ENCODE results near the gene USF2. TPM values are rescaled to one million over a fixed set of nuclear protein-coding genes. Genes with fewer than 3 reads are reported as not detected.

Gene USF2
- polyA plus RNA-seq, 3 donors: 160 to 166 (median 164) TPM

DNA sequence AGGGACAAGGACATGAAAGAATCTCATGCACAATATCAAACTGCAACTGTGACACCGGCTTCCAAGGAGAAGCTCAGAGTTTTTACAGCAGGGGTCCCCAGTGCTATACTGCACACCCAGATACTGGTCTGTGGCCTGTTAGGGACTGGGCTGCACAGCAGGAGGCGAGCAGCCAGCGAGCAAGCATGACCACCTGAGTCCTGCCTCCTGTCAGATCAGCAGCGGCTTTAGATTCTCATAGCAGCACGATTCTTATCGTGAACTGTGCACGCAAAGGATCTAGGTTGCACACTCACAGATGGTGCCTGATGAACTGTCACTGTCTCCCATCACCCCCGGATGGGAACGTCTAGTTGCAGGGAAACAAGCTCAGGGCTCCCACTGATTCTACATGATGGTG, 47.1 kb downstream of the USF2 start:
- no peak for DNase-seq (ENCODE audit: low read depth in 3 of 3, low spot score in 2 of 3)

DNA sequence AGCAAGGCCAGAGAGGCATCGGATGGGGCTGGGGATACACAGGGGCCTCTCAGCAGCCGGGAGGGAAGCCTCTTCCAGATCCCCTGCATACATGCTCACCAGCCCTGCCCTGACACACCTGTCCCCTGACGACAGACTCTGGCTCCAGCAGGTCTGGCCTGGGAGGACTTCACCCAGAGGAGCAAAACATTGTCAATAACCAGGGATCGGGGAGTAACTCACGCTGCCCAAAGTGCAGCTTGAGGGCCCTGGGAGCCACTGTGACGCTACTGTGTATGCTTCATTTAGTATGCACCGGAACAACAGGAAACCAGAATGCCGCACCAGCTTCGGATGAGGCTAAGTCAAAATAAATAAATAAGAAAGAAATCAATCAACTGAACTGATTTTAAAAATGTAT, 47.8 kb downstream of the USF2 start:
- no peak for DNase-seq (ENCODE audit: low read depth in 3 of 3, low spot score in 2 of 3)

DNA sequence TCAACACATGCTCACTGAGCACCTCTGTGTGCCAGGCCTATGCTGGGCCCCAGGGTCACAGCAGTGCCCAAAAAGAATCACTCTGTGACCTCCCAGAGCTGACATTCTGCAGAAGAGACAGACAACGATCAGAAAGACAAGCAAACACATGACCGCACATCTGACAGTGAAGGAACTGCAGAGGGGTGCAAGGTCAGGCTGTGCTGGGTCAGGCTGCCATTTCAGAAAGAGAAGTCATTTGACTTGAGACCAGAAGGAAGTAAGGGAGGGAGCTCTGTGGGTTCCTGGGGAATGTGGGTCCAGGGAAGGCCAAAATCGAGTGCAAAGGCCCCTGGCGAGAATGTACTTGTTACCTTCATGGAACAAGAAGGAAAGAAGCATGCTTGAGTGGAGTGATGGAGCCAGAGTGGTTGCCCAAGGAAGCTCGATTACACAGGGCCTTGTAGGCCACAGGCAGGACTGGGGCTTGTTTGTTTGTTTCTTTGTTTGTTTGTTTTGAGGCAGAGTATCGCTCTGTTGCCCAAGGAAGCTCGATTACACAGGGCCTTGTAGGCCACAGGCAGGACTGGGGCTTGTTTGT, 48.8 kb downstream of the USF2 start:
- DNase-seq (ENCODE audit: low read depth in 3 of 3, low spot score in 2 of 3): no peak

DNA sequence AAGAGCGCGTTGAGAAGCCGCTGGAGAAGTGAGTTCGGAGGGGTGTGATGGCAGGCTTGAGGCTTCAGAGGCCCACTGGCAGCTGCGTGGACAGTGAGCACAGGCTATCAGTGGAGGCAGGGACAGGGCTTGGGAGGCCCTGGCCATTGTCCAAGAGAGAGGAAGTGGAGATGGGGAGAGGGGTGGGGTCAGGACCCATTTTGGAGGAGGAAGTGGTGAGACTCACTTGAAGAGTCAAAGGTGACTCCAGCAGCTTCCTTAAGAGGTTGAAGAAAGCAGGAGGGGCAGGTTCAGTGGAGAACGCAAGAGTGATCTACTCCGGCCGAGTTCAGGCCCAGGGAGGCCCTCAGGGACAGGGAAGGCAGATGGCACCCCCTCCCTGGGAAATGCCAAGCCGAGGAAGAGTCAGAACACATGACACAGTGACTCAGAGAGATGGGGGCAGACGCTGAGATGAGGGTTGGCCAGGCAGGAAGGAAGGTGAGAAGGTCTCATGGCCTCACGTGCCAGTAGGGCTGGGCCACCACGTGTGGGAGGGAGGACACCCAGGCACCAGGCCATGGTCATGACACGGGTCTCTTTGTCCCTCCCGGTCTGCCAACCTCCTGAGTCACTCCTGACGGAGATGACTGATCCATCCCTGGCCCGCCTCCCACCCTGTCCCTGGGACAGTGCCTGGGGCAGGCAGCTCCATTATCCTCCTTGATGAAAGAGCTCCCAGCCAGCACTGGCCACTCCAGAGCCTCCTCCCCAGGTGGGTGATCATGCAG, 50.1 kb downstream of the USF2 start:
- DNase-seq (ENCODE audit: low read depth in 3 of 3, low spot score in 2 of 3): no peak

DNA sequence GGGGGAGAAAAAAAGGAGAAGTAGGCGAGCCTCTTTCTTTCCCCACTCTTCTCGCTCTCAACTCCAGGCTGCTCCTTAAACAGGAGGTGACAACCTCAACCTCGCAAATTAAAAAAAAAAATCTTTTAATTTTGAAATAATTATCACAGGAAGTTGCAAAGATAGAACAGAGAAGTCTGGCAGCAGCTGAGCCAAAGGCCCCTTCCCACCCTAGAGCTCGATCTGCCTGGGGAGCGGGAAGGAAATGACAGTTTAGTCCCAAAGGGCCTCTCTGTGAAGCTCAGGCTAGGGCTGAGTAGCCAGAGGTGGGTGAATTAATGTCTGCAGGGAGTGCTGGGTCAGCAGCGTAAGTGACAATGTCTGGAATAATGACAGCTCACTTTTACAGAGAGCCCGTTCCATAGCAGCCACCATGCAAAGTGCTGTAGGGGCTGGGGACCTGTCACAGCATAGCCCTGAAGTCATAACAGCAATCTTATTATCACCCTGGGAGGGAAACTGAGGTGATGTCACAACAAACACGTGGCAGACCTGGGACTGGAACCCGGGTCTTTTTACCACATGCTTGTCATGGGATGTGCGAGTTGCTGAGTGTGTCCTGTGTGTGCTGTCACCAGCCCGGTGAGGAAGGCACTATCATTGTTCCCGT, 51.4 kb downstream of the USF2 start:
- no peak for DNase-seq (ENCODE audit: low read depth in 3 of 3, low spot score in 2 of 3)

DNA sequence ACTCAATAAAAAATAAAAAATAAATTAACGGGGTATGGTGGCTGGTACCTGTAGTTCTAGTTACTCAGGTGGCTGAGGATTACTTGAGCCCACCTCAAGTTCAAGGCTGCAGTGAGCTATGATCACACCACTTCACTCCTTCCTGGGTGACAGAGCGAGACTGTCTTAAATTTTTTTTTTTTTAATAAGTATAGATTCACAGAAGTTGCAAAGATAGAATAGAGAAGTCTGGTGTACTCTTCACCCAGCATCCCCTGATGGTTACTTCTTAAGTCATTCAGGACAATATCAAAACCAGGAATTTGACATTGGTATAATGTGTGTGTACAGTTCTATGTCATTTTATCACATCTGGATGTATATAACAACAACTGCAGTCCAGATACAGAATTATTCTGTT, 52.5 kb downstream of the USF2 start:
- no peak for DNase-seq (ENCODE audit: low read depth in 3 of 3, low spot score in 2 of 3)

DNA sequence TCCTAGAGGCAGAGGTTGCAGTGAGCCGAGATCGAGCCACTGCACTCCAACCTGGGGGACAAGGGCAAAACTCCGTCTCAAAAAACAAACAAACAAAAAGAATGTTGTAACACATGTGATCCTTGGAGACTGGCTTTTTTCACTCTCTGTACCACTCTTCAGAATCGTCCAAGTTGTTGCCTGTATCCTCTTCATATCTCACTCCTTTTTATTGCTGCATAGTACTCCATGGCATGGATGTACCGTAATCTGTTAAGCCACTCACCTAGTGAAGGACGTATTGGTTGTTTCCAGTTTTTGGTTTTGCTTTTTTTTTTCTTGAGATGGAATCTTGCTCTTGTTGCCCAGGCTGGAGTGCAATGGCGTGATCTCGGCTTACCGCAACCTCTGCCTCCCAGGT, 53.3 kb downstream of the USF2 start:
- no peak for DNase-seq (ENCODE audit: low read depth in 3 of 3, low spot score in 2 of 3)

DNA sequence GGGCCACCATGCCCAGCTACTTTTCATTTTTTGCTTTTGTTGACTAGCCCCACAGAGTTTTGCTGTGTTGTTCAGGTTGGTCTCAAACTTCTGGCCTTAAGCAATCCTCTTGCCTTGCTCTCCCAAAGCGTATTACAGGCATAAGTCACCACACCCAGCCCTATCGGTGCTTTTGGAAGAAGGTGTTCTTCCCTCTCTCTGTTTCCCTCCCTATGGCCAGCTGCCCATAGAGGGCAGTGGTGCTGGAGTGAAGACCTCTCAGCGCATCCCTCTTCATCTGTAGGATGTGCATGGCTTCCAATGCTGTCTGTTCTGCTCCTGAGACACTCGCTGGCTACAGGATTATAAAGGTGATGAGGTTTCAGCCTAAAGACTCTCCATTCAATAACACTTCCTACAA, 58.9 kb downstream of the USF2 start:
- no peak for DNase-seq (ENCODE audit: low read depth in 3 of 3, low spot score in 2 of 3)

DNA sequence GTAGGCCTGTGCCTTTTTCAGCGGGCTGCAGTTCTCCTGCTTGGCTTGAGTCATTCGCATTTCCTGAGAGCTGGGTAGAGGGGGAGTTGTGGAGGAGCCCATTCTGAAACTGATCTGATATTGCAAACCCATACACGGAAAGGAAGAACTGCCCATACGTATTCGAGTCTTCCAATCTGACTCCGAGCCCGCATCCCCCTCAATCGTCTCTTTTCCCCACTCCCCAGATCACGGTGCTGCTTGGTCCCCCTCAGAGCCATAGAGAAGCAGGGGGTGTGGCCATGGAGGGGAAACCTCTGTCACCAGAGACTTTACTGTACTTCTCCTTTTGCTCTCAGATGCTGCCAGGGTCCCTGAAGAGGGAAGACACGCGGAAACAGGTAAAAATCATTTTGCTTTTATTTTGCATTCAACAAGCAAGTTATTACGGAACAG, 60.1 kb downstream of the USF2 start, which contains the start of gene CD22:
Gene CD22 (plus strand): TSS at position 337 of the 435 bp plus-strand sequence. CDS start 2,854 bp downstream, outside the sequence.
- DNase-seq (ENCODE audit: low read depth in 3 of 3, low spot score in 2 of 3): no peak

DNA sequence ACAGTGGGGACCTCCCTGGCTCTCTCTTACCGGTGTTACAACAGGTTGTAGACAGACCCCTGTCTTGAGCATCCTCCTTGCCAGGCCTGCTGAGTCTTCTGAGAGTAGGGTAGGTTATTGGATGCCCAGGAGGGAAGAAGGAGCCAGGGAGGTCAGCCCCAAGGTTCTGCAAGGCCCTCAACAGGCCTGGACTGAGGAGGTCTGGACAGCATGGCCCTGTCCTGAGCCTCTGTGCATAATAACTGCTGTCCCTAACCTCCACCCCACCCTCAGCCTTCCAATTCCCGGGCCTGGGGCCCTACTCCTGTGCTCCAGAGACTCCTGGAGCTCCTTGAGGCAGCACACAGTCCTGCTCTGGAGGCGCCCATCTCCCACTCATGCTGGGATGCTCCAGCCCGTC, 60.6 kb downstream of the USF2 start:
- no peak for DNase-seq (ENCODE audit: low read depth in 3 of 3, low spot score in 2 of 3)

Other genes starting within 250 kb of the USF2 start
- gene SCN1B, start 238.5 kb upstream of the USF2 start, polyA plus RNA-seq (ENCODE audit: insufficient read length in 3 of 3): under 1 TPM; 0.55 to 0.92 (median 0.64) TPM
- gene HPN, start 227.2 kb upstream of the USF2 start, polyA plus RNA-seq (ENCODE audit: insufficient read length in 3 of 3): 100 to 1,000 TPM in 1 of 3 donors, 10 to 100 TPM in 2; 78.8 to 102 (median 83.3) TPM
- 10 to 100 TPM in 2 of 3 donors, 1 to 10 TPM in 1; 7.0 to 26.7 (median 15.4) TPM for gene FXYD3, start 153.1 kb upstream of the USF2 start, polyA plus RNA-seq (ENCODE audit: insufficient read length in 3 of 3)
- gene LGI4, start 133.9 kb upstream of the USF2 start, polyA plus RNA-seq (ENCODE audit: insufficient read length in 3 of 3): 1 to 10 TPM; 2.2 to 3.0 (median 2.3) TPM
- 10 to 100 TPM; 16.1 to 22.5 (median 20.2) TPM for gene FXYD1, start 130.1 kb upstream of the USF2 start, polyA plus RNA-seq (ENCODE audit: insufficient read length in 3 of 3)
- 1 to 10 TPM in 1 of 3 donors, under 1 TPM in 2; 0.50 to 1.0 (median 0.57) TPM for gene FXYD7, start 125.7 kb upstream of the USF2 start, polyA plus RNA-seq (ENCODE audit: insufficient read length in 3 of 3)
- 10 to 100 TPM; 19.1 to 36.7 (median 25.5) TPM for gene FXYD5, start 114.2 kb upstream of the USF2 start, polyA plus RNA-seq (ENCODE audit: insufficient read length in 3 of 3)
- not detected for gene FAM187B, start 40.2 kb upstream of the USF2 start, polyA plus RNA-seq (ENCODE audit: insufficient read length in 3 of 3)
- 10 to 100 TPM; 38.5 to 52.0 (median 51.5) TPM for gene LSR, start 20.0 kb upstream of the USF2 start, polyA plus RNA-seq (ENCODE audit: insufficient read length in 3 of 3)
- gene HAMP, start 13.6 kb downstream of the USF2 start, polyA plus RNA-seq (ENCODE audit: insufficient read length in 3 of 3): under 1 TPM in 2 of 3 donors, not detected in 1; 0.06 to 0.31 TPM
- 1 to 10 TPM; 1.9 to 2.7 (median 2.3) TPM for gene MAG, start 23.2 kb downstream of the USF2 start, polyA plus RNA-seq (ENCODE audit: insufficient read length in 3 of 3)
- 1 to 10 TPM; 5.1 to 10.0 (median 8.7) TPM for gene CD22, start 60.2 kb downstream of the USF2 start, polyA plus RNA-seq (ENCODE audit: insufficient read length in 3 of 3)
- under 1 TPM; 0.22 to 0.30 (median 0.28) TPM for gene FFAR1, start 78.9 kb downstream of the USF2 start, polyA plus RNA-seq (ENCODE audit: insufficient read length in 3 of 3)
- gene FFAR3, start 89.5 kb downstream of the USF2 start, polyA plus RNA-seq (ENCODE audit: insufficient read length in 3 of 3): under 1 TPM in 2 of 3 donors, not detected in 1; 0.14 to 0.31 TPM
- gene GPR42, start 102.1 kb downstream of the USF2 start, polyA plus RNA-seq (ENCODE audit: insufficient read length in 3 of 3): not detected
- under 1 TPM; 0.28 to 0.86 (median 0.31) TPM for gene FFAR2, start 179.3 kb downstream of the USF2 start, polyA plus RNA-seq (ENCODE audit: insufficient read length in 3 of 3)
- gene KRTDAP, start 221.5 kb downstream of the USF2 start, polyA plus RNA-seq (ENCODE audit: insufficient read length in 3 of 3): under 1 TPM in 2 of 3 donors, not detected in 1; 0.47 to 0.86 TPM
- 10 to 100 TPM; 68.1 to 72.6 (median 69.0) TPM for gene DMKN, start 244.7 kb downstream of the USF2 start, polyA plus RNA-seq (ENCODE audit: insufficient read length in 3 of 3)

All from right renal cortex interstitium (tissue), 3 donors.